Fibroblast of pulmonary artery (primary cell): ENCODE measurements around the gene DEPP1.

Experiments used
- DNase-seq: peaks from one replicate; pipeline ENCODE4 v3.0.0-alpha.2; 2010; ENCODE audit warnings: low read depth
- H3K4me3 ChIP-seq: replicated peaks from 2 replicates; pipeline ENCODE4 v1.5.1; 2011; ENCODE audit warnings: low read depth, mild to moderate bottlenecking, control low read depth, low read length, moderate library complexity
- CTCF ChIP-seq: IDR thresholded peaks from 2 replicates; pipeline ENCODE4 v1.5.1; 2011; ENCODE audit warnings: mild to moderate bottlenecking, control low read depth, low read length, inconsistent platforms; ENCODE audit errors: missing control alignments

Gene DEPP1

GRCh38 chr10:44939691-44940401 is 38.8 kb downstream of the DEPP1 start:
- no peak for TF ChIP-seq CTCF
- peak; percentile 15 for DNase-seq
- no peak overlapping the region for H3K4me3 ChIP-seq

GRCh38 chr10:44938956-44939355 is 39.7 kb downstream of the DEPP1 start:
- no peak overlapping the region for H3K4me3 ChIP-seq
- no peak for TF ChIP-seq CTCF
- no peak for DNase-seq

- H3K4me3 ChIP-seq = no peak overlapping the region
- no peak for TF ChIP-seq CTCF
- DNase-seq = peak; percentile 17
Measured at GRCh38 chr10:44937196-44938005, 41.2 kb downstream of the DEPP1 start.

GRCh38 chr10:44936314-44936975 is 42.2 kb downstream of the DEPP1 start:
- DNase-seq = no peak
- TF ChIP-seq CTCF = no peak
- no peak overlapping the region for H3K4me3 ChIP-seq

- no peak for TF ChIP-seq CTCF
- H3K4me3 ChIP-seq = no peak overlapping the region
- no peak for DNase-seq
Measured at GRCh38 chr10:44935966-44936295, 42.7 kb downstream of the DEPP1 start.

GRCh38 chr10:44935201-44935965 is 43.2 kb downstream of the DEPP1 start:
- peak; percentile 91 for DNase-seq
- no peak overlapping the region for H3K4me3 ChIP-seq
- no peak for TF ChIP-seq CTCF
